Measurements from ENCODE around the gene ARHGEF28. TPM values are rescaled to one million over a fixed set of nuclear protein-coding genes. Genes with fewer than 3 reads are reported as not detected.

Gene ARHGEF28
- total and polyA plus RNA-seq, 2 donors (not counting 1 experiment from before 2014, with no cell fraction given) = 2.3 to 34.3 TPM

DNA sequence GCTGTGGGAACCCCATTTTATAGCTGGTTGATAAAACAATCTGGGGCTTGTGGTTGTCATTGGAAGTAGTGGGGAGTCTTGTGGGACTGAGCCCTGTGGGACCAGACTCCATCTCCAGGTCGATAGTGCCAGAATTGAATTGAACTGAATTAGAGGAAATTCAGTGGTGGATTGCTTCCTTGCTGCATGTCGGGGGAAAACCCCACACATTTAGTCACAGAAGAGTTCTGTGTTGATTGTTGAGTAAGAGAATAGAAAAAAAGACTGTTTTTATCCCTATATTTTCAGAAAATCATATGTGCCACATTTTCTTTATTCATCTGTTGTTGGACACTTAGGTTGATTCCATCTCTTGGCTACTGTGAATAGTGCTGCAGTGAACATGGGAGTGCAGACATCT, 209.7 kb downstream of the ARHGEF28 start:
- no peaks in the 10 kb centered on the region for H3K27me3 ChIP-seq (ENCODE audit: control insufficient read depth, insufficient read depth, low read length)
- H4K20me1 ChIP-seq (ENCODE audit: control insufficient read depth, extremely low read depth, insufficient read depth, low read length) = no peaks in the 10 kb centered on the region
- no peak overlapping the region for H3K4me3 ChIP-seq (replicated peaks in 1 of 4; ENCODE audit: control extremely low read depth in 1 of 4, insufficient read depth in 1 of 4, low read depth in 3 of 4, low read length in 4 of 4)
- no peak overlapping the region for H3K9ac ChIP-seq (ENCODE audit: insufficient read depth, low read length)
- H3K4me2 ChIP-seq (ENCODE audit: extremely low read depth, insufficient read depth, low read length) = no peak overlapping the region
- no peaks in the 10 kb centered on the region for H3K4me1 ChIP-seq (ENCODE audit: control insufficient read depth, extremely low read depth, insufficient read depth, low read length)
- no peak for DNase-seq (ENCODE audit: low read depth in 2 of 2)
- H3K79me2 ChIP-seq (ENCODE audit: control insufficient read depth, insufficient read depth, low read length) = no peaks in the 10 kb centered on the region
- TF ChIP-seq EZH2 (IDR thresholded peaks at IDR 0.05; ENCODE audit: low read length, missing control alignments) = no peak
- TF ChIP-seq, protein P1, sequence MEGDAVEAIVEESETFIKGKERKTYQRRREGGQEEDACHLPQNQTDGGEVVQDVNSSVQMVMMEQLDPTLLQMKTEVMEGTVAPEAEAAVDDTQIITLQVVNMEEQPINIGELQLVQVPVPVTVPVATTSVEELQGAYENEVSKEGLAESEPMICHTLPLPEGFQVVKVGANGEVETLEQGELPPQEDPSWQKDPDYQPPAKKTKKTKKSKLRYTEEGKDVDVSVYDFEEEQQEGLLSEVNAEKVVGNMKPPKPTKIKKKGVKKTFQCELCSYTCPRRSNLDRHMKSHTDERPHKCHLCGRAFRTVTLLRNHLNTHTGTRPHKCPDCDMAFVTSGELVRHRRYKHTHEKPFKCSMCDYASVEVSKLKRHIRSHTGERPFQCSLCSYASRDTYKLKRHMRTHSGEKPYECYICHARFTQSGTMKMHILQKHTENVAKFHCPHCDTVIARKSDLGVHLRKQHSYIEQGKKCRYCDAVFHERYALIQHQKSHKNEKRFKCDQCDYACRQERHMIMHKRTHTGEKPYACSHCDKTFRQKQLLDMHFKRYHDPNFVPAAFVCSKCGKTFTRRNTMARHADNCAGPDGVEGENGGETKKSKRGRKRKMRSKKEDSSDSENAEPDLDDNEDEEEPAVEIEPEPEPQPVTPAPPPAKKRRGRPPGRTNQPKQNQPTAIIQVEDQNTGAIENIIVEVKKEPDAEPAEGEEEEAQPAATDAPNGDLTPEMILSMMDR (conservative IDR thresholded peaks at IDR 0.05 in 1 of 2, IDR thresholded peaks at IDR 0.05 in 1 of 2; ENCODE audit: low read depth in 1 of 2, low read length in 2 of 2) = no peak
- no peak overlapping the region for H2AFZ ChIP-seq (ENCODE audit: low read length)
- no peaks in the 10 kb centered on the region for H3K9me3 ChIP-seq (ENCODE audit: control insufficient read depth, insufficient read depth, low read depth, low read length)
- H3K36me3 ChIP-seq (ENCODE audit: control insufficient read depth, insufficient read depth, low read length) = no peaks in the 10 kb centered on the region
- H3K27ac ChIP-seq (ENCODE audit: insufficient read depth, low read length) = no peak overlapping the region

DNA sequence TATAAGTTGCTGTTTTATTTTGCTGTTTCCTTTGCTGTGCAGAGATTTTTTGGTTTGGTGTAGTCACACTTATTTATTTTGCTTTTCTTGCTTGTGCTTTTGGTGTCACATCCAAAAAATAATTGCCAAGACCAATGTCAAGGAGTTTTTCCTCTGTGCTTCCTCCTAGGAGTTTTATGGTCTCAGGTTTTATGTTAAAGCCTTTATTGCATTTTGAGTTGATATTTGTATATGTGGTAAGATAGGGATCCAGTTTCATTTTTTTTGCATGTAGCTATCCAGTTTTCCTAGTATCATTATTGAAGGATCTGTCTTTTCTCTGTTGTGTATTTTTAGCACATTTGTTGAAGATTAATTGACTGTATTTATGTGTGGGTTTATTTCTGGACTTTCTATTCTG, 210.6 kb downstream of the ARHGEF28 start:
- Histone ChIP-seq H2AFZ (ENCODE audit: low read length) (no peak overlapping the region), H3K27me3 (ENCODE audit: control insufficient read depth, insufficient read depth, low read length) (no peaks in the 10 kb centered on the region), H3K4me3 (replicated peaks in 1 of 4; ENCODE audit: control extremely low read depth in 1 of 4, insufficient read depth in 1 of 4, low read depth in 3 of 4, low read length in 4 of 4) (no peak overlapping the region), H3K79me2 (ENCODE audit: control insufficient read depth, insufficient read depth, low read length) (no peaks in the 10 kb centered on the region), H3K4me2 (ENCODE audit: extremely low read depth, insufficient read depth, low read length) (no peak overlapping the region), H3K9ac (ENCODE audit: insufficient read depth, low read length) (no peak overlapping the region), H4K20me1 (ENCODE audit: control insufficient read depth, extremely low read depth, insufficient read depth, low read length) (no peaks in the 10 kb centered on the region), H3K36me3 (ENCODE audit: control insufficient read depth, insufficient read depth, low read length) (no peaks in the 10 kb centered on the region), H3K27ac (ENCODE audit: insufficient read depth, low read length) (no peak overlapping the region), H3K4me1 (ENCODE audit: control insufficient read depth, extremely low read depth, insufficient read depth, low read length) (no peaks in the 10 kb centered on the region), H3K9me3 (ENCODE audit: control insufficient read depth, insufficient read depth, low read depth, low read length) (no peaks in the 10 kb centered on the region)
- no peak for TF ChIP-seq EZH2 (IDR thresholded peaks at IDR 0.05; ENCODE audit: low read length, missing control alignments)
- TF ChIP-seq, protein P1 (conservative IDR thresholded peaks at IDR 0.05 in 1 of 2, IDR thresholded peaks at IDR 0.05 in 1 of 2; ENCODE audit: low read depth in 1 of 2, low read length in 2 of 2) = no peak
- no peak for DNase-seq (ENCODE audit: low read depth in 2 of 2)

DNA sequence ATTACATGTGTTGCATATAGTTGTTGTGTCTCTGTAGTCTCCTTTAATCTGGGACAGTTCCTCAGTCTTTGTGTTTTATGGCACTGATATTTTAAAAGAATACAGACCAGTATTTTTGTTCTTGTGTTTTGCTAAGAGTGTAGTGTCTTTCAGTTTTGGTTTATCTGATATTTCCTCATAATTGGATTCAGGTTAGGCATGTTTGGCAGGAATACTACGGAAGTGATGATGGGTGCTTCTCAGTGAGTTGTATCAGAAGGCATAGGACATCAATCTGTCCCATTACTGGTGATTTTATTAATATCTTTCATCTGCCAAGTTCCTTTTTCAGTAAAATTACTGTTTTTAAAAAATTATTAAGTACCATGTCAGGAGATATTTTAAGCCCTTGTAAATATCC, 212.9 kb downstream of the ARHGEF28 start:
- H3K9ac ChIP-seq (ENCODE audit: insufficient read depth, low read length) = no peak overlapping the region
- H3K4me1 ChIP-seq (ENCODE audit: control insufficient read depth, extremely low read depth, insufficient read depth, low read length) = no peaks in the 10 kb centered on the region
- no peaks in the 10 kb centered on the region for H4K20me1 ChIP-seq (ENCODE audit: control insufficient read depth, extremely low read depth, insufficient read depth, low read length)
- H3K9me3 ChIP-seq (ENCODE audit: control insufficient read depth, insufficient read depth, low read depth, low read length) = no peaks in the 10 kb centered on the region
- no peak for DNase-seq (ENCODE audit: low read depth in 2 of 2)
- no peaks in the 10 kb centered on the region for H3K79me2 ChIP-seq (ENCODE audit: control insufficient read depth, insufficient read depth, low read length)
- no peak overlapping the region for H3K27ac ChIP-seq (ENCODE audit: insufficient read depth, low read length)
- TF ChIP-seq, protein P1 (conservative IDR thresholded peaks at IDR 0.05 in 1 of 2, IDR thresholded peaks at IDR 0.05 in 1 of 2; ENCODE audit: low read depth in 1 of 2, low read length in 2 of 2) = no peak
- TF ChIP-seq EZH2 (IDR thresholded peaks at IDR 0.05; ENCODE audit: low read length, missing control alignments) = no peak
- H3K36me3 ChIP-seq (ENCODE audit: control insufficient read depth, insufficient read depth, low read length) = no peaks in the 10 kb centered on the region
- no peak overlapping the region for H2AFZ ChIP-seq (ENCODE audit: low read length)
- no peaks in the 10 kb centered on the region for H3K27me3 ChIP-seq (ENCODE audit: control insufficient read depth, insufficient read depth, low read length)
- no peak overlapping the region for H3K4me2 ChIP-seq (ENCODE audit: extremely low read depth, insufficient read depth, low read length)
- no peak overlapping the region for H3K4me3 ChIP-seq (replicated peaks in 1 of 4; ENCODE audit: control extremely low read depth in 1 of 4, insufficient read depth in 1 of 4, low read depth in 3 of 4, low read length in 4 of 4)

Data from fibroblast of lung (primary cell).